HL-60 (cell line): Measurements from ENCODE around the gene LIPC.

ENCODE experiments used
- GABPA ChIP-seq: IDR thresholded peaks from 2 replicates; pipeline ENCODE4 v1.6.1; 2012; ENCODE audit warnings: low read depth
- POLR2AphosphoS5 ChIP-seq: IDR thresholded peaks from 2 replicates; pipeline ENCODE4 v1.6.1; 2012; ENCODE audit warnings: low read depth
- SPI1 ChIP-seq: IDR thresholded peaks from 2 replicates; pipeline ENCODE4 v1.6.1; 2012; ENCODE audit warnings: low read depth, mild to moderate bottlenecking, borderline replicate concordance
- TF ChIP-seq, protein P1 (sequence below): IDR thresholded peaks from 2 replicates; pipeline ENCODE4 v1.6.1; 2012; ENCODE audit warnings: low read depth; ENCODE audit not compliant: insufficient replicate concordance
- TF ChIP-seq, protein P2 (sequence below): IDR thresholded peaks from one replicate; pipeline ENCODE4 v1.5.1; 2011; ENCODE audit warnings: low read length, control low read depth, inconsistent platforms; ENCODE audit not compliant: insufficient read depth

DNA sequence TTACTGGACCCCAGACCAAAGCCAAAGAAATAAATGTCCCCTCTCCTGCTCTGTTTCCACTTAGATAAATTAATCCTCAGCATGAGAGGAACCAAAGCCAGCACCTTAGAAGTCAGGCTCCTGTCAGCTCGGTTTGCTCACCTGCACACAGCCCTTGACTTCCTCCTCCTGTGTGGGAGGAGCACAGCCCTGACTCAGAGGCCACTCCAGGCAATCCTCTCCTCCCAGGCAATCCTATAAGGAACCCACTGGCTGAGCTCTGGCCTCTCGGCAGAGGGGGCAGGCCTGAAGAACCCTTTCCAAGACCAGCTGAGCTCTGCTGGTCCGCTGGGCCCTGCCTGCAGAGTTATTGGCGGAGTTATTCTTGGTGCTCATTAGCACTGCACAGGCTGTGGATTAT lies 30.8 kb downstream of the LIPC start:
- TF ChIP-seq, protein P1, sequence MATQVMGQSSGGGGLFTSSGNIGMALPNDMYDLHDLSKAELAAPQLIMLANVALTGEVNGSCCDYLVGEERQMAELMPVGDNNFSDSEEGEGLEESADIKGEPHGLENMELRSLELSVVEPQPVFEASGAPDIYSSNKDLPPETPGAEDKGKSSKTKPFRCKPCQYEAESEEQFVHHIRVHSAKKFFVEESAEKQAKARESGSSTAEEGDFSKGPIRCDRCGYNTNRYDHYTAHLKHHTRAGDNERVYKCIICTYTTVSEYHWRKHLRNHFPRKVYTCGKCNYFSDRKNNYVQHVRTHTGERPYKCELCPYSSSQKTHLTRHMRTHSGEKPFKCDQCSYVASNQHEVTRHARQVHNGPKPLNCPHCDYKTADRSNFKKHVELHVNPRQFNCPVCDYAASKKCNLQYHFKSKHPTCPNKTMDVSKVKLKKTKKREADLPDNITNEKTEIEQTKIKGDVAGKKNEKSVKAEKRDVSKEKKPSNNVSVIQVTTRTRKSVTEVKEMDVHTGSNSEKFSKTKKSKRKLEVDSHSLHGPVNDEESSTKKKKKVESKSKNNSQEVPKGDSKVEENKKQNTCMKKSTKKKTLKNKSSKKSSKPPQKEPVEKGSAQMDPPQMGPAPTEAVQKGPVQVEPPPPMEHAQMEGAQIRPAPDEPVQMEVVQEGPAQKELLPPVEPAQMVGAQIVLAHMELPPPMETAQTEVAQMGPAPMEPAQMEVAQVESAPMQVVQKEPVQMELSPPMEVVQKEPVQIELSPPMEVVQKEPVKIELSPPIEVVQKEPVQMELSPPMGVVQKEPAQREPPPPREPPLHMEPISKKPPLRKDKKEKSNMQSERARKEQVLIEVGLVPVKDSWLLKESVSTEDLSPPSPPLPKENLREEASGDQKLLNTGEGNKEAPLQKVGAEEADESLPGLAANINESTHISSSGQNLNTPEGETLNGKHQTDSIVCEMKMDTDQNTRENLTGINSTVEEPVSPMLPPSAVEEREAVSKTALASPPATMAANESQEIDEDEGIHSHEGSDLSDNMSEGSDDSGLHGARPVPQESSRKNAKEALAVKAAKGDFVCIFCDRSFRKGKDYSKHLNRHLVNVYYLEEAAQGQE: no peak
- TF ChIP-seq POLR2AphosphoS5 (no peak), GABPA (no peak), SPI1 (no peak)
- TF ChIP-seq, protein P2, sequence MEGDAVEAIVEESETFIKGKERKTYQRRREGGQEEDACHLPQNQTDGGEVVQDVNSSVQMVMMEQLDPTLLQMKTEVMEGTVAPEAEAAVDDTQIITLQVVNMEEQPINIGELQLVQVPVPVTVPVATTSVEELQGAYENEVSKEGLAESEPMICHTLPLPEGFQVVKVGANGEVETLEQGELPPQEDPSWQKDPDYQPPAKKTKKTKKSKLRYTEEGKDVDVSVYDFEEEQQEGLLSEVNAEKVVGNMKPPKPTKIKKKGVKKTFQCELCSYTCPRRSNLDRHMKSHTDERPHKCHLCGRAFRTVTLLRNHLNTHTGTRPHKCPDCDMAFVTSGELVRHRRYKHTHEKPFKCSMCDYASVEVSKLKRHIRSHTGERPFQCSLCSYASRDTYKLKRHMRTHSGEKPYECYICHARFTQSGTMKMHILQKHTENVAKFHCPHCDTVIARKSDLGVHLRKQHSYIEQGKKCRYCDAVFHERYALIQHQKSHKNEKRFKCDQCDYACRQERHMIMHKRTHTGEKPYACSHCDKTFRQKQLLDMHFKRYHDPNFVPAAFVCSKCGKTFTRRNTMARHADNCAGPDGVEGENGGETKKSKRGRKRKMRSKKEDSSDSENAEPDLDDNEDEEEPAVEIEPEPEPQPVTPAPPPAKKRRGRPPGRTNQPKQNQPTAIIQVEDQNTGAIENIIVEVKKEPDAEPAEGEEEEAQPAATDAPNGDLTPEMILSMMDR: no peak
